Glutamatergic neuron (in vitro differentiated cells): ENCODE measurements around the gene POLR3G. TPM values are rescaled to one million over a fixed set of nuclear protein-coding genes. Genes with fewer than 3 reads are reported as not detected.

Source experiments
- DNase-seq: peaks from one replicate; pipeline ENCODE4 v3.0.0; 2022
- H3K27ac Mint-ChIP-seq: one replicate; pipeline ENCODE4 v1.8.0; 2020; ENCODE audit warnings: mild to moderate bottlenecking, mixed read lengths, inconsistent platforms; ENCODE audit not compliant: unreplicated experiment
- H3K27me3 Mint-ChIP-seq: one replicate; pipeline ENCODE4 v1.8.0; 2020; ENCODE audit warnings: mild to moderate bottlenecking, moderate library complexity, mixed read lengths, inconsistent platforms; ENCODE audit not compliant: unreplicated experiment
- H3K36me3 Mint-ChIP-seq: one replicate; pipeline ENCODE4 v1.8.0; 2020; ENCODE audit warnings: mild to moderate bottlenecking, mixed read lengths, inconsistent platforms; ENCODE audit not compliant: unreplicated experiment
- H3K4me1 Mint-ChIP-seq: one replicate; pipeline ENCODE4 v1.8.0; 2020; ENCODE audit warnings: mild to moderate bottlenecking, low read depth, mixed read lengths, inconsistent platforms; ENCODE audit not compliant: unreplicated experiment
- H3K4me3 Mint-ChIP-seq: one replicate; pipeline ENCODE4 v1.8.0; 2020; ENCODE audit warnings: mild to moderate bottlenecking, mixed read lengths, inconsistent platforms; ENCODE audit not compliant: unreplicated experiment
- H3K9me3 Mint-ChIP-seq: one replicate; pipeline ENCODE4 v1.8.0; 2020; ENCODE audit warnings: mild to moderate bottlenecking, moderate library complexity, mixed read lengths, inconsistent platforms; ENCODE audit not compliant: unreplicated experiment
- CTCF ChIP-seq: fragments of 200-600 bp; sonication (generic); IDR thresholded peaks from one replicate; pipeline ENCODE4 v1.5.0; 2021; ENCODE audit not compliant: partially characterized antibody, unreplicated experiment
- total RNA-seq: library from RNA; stranded (reverse); fragmentation: NEBNext Ultra II Directional; extraction: Animal tissue kit (Norgen Biotek cat#: 25700); gene quantifications from one replicate; pipeline ENCODE4 v1.2.1, GENCODE V29; 2021; ENCODE audit not compliant: unreplicated experiment

The POLR3G gene
- total RNA-seq, 1 donor from 2014 or later: 3.9 TPM

GRCh38 chr5:90529194-90529938 is 54.7 kb downstream of the POLR3G start, which contains the start of gene LYSMD3:
Gene LYSMD3 (minus strand): TSS chr5:90529584. CDS start chr5:90525289, 4,295 bp downstream.
- Mint-ChIP-seq H3K27me3 (peaks cover 4% of the 10 kb centered on the region), H3K4me1 (no peaks in the 10 kb centered on the region), H3K9me3 (peaks cover 3% of the 10 kb centered on the region), H3K4me3 (peak within 1 kb of the TSS; percentile 98), H3K27ac (peak within 1 kb of the TSS; percentile 98), H3K36me3 (no peaks in the 10 kb centered on the region)
- no peak for TF ChIP-seq CTCF
- peak; percentile 97 for DNase-seq

GRCh38 chr5:90529939-90530677 is 55.4 kb downstream of the POLR3G start:
- Mint-ChIP-seq H3K4me1 (no peaks in the 10 kb centered on the region), H3K36me3 (no peaks in the 10 kb centered on the region), H3K27me3 (peaks cover 4% of the 10 kb centered on the region), H3K9me3 (peaks cover 3% of the 10 kb centered on the region), H3K4me3 (peak overlapping the region; percentile 98), H3K27ac (peak overlapping the region; percentile 98)
- TF ChIP-seq CTCF: peak; percentile 59
- peak; percentile 62 for DNase-seq

GRCh38 chr5:90530736-90531487 is 56.2 kb downstream of the POLR3G start:
- no peak overlapping the region for H3K4me3 Mint-ChIP-seq

GRCh38 chr5:90533794-90534193 is 59.1 kb downstream of the POLR3G start:
- H3K9me3 Mint-ChIP-seq: peaks cover 6% of the 10 kb centered on the region
- no peak overlapping the region for H3K27ac Mint-ChIP-seq
- peaks cover 4% of the 10 kb centered on the region for H3K27me3 Mint-ChIP-seq
- no peaks in the 10 kb centered on the region for H3K36me3 Mint-ChIP-seq
- H3K4me1 Mint-ChIP-seq: no peaks in the 10 kb centered on the region
- H3K4me3 Mint-ChIP-seq: no peak overlapping the region
- no peak for DNase-seq
- TF ChIP-seq CTCF: no peak

More at GRCh38 chr5:90530736-90531487, 56.2 kb downstream of the POLR3G start:
- Mint-ChIP-seq H3K36me3 (no peaks in the 10 kb centered on the region), H3K27me3 (peaks cover 4% of the 10 kb centered on the region), H3K4me1 (no peaks in the 10 kb centered on the region), H3K9me3 (peaks cover 6% of the 10 kb centered on the region), H3K27ac (no peak overlapping the region)
- DNase-seq: no peak
- TF ChIP-seq CTCF: no peak
